Activated CD8-positive, alpha-beta memory T cell treated with anti-CD3 and anti-CD28 coated beads, Interleukin-2, amount 50 U/mL, for 24 hours (primary cell): ENCODE measurements around the gene SORL1.
"Not testable (repeated sequence)": the region's sequence is repeated elsewhere in the genome, so short reads cannot be mapped to it uniquely, and the experiment has no call there.

Experiments used
- DNase-seq: peaks from one replicate; pipeline ENCODE4 v3.0.0-alpha.2; 2020; ENCODE audit errors: extremely low read depth

The SORL1 gene

DNA sequence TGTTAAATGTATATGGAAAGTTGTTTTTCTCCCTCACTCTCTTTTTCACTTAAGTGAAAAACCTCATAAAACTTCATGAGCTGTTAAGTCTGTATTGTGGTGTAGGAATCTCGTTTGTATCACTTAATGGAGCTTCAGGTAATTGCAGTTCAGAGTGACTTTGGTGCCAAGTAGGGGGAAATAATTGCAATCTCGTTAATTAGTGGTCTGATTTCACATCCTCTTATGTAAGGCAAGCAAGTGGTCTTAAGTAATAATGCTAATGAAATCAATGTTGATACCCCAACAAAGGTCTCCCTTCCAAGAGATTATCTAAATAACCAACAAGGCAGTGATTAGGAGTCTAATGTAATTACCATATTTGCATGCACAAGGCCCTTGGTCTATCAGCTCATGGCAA lies 174.9 kb downstream of the SORL1 start:
- no peak for DNase-seq

DNA sequence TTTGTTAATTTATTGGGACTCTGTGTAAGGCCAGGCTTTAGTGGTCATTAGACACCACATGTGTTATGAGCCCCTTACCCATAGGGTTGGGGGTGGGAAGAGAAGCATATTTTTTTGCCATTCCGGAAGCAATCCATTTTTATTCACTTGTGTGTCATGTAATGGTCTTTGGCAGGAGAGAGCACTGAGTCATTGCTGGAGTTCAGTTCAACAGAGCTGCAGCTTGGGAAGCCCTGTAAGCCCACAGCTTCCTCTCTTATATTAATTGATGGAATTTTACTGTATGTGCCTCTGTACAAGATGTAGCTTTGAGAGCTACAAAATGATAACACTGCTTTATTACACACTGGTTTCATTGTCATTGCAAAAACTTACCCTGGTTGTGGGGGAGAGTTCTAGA lies 177.9 kb downstream of the SORL1 start:
- no peak for DNase-seq

DNA sequence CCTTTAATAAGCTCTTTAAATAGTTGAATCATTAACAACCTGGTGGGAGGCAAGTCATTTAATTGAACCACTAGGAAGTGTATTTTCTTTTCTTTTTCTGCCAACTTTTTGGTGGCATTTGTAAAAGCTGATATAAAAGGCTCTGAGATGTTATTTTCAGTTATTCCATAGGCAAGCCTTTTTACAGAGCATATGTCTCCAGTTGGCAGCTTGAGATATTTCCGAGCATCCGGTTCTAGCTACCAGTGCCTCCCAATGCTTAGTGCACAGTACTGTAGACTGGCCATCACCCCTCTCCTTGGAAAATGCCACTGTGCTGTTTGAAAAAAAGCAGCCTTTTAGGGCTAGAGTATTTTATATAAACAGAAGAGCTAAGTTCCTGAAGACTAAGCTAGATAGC lies 179.3 kb downstream of the SORL1 start:
- no peak for DNase-seq

DNA sequence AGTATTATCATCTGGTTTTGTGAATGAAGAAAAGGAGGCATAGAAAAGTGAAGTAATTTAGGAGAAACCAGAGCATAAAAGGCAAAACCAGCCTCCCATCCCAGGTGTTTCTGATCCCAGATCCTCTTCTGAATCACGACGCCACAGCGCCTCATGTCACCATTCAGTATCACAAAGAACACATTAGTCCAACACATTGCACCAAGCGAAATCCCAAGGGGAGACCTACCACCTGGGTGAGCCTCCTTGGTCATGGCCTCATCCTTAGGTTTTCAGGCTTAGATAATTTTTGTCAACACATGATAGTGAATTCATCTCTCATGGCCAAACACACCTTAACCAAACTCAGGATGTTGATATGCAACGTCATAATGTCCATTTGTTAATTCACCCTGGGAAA lies 182.2 kb downstream of the SORL1 start:
- no peak for DNase-seq

DNA sequence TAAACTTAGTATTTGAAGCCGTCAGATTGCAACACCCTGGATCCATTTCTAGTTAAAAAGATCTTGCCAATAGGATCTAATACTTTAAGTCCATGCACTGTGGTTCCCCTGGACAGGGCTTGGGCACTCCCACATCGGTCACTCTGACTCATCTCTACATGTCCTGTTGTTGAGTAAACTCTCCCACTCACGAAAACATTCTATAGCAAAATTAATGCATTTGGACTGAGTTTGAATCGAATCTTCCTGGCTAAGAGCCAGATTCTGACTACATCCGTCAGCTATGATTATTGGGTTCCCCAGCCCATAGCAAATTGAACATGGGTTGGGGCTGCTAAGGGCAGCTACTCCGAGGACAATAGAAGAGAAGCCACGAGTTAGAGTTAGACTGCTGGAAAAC lies 182.8 kb downstream of the SORL1 start:
- DNase-seq, result no peak

DNA sequence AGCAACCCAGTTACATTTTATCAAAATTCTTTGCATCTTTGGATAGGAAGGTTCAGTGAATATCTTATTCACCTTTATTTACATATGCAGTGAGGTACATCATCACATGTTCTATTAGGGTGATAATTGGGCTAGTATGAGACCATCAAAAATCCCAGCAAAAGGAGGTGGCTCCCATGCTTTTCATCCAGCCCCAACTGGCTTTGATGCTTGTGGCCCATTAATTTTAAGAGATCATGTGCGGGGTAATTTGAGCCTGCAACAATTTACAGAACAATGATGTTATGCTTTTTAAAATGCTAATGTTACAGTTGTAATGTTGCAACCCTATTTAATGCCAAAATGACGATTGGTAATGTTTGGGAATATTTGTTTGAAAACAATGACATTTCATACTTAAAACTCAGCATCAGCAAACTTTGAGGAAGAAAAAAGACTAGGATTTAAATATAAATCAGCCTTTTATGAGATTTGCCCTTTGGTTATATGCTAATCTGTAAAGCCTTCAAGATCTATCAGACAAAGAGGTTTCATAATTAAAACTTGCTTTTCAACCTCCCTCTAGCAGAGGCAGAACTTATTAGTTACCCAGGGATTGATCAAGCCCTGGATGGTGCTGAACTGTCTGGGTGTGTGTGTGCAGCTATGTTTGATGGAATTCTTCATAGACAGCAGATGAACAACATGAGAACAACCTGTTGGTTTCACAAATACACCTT lies 184.1 kb downstream of the SORL1 start:
- DNase-seq, result no peak

DNA sequence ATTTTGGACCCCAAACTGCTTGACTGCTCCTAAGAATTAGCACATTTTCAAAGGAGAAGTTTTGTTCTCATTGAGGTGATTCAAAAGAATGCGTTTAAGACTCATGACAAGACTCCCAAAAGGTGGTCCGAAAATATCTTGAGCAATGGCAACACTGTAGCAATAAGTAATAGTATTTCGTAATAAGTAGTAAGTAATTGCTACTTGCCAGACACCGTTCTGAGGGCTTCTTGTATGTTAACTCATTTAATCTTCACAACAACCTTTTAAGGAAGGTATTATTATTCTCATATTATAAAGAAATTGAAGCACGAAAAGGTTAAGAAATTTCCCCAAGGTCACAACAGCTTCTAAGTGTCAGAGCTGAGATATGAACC lies 184.7 kb downstream of the SORL1 start:
- DNase-seq, result no peak

DNA sequence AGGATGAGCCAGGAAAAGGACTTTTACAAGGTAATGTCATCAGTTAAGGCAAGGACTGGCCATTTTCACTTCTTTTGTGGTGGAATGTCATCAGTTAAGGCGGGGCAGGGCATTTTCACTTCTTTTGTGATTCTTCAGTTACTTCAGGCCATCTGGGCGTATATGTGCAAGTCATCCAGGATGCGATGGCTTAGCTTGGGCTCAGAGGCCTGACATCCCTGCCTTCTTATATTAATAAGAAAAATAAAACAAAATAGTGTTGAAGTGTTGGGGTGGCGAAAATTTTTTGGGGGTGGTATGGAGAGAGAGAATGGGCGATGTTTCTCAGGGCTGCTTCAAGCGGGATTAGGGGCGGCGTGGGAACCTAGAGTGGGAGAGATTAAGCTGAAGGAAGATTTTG lies 185.5 kb downstream of the SORL1 start:
- DNase-seq, result not testable (repeated sequence)

DNA sequence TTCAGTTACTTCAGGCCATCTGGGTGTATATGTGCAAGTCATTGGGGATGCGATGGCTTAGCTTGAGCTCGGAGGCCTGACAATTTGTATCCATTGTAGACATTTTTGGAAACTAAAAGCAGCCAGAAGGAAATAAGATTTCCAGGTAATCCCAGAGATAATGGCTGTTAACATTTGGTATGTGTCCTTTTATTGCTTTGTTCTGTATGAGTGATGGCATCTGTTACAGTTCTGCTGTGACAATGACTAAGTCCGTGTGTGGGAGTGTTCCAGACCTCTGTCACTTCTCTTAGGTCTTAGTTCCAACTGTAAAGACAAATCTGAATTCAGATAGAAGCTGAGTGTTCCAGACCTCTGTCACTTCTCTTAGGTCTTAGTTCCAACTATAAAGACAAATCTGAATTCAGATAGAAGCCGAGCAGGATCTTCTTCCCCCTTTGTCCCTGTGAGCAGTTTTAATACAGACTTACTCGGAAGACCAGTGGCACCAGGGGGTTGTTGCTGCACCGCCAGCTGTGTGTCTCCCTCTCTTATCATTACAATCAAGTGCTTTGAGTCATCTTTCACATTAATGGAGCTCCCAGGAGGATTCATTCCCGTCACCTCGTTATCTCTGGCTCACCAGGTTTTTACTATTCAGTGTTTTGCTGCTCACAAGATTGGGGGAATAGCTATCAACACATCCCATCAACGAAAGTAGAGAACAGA lies 191.5 kb downstream of the SORL1 start:
- no peak for DNase-seq

DNA sequence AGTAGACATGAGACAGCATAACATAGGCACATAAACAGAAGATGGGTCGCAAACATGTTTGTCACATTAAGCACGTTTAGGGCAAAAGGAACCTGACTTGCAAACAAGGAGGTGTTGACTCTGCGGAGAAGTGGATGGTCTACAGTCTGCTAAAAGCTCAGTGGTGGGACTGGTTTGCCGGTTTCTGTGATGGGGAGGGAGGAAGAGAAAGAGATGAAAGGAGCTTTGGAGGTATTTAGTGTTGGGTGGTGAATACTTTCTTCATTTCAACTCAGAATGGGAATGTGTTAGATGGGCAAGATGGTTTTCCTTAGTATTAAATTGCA lies 192.0 kb downstream of the SORL1 start:
- DNase-seq, result no peak

DNA sequence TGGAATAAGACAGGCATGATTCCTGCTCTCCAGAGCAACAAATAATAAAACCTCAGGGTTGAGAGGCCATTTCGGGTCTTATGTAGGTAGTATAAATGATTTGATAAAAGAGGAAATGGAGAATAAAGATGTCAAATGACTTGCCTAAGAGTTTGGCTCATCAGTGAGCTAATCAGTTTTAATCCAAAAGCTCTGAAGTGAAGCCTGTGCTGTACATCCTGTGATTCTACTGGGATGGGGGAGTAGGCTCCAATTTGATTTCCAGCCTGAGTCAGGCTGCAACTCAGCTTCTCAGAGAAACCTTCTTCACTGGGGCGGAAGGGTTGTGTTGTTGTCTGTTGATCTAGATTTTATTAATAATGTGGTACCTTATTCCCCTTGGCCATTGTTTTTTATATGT lies 192.9 kb downstream of the SORL1 start:
- DNase-seq, result no peak

DNA sequence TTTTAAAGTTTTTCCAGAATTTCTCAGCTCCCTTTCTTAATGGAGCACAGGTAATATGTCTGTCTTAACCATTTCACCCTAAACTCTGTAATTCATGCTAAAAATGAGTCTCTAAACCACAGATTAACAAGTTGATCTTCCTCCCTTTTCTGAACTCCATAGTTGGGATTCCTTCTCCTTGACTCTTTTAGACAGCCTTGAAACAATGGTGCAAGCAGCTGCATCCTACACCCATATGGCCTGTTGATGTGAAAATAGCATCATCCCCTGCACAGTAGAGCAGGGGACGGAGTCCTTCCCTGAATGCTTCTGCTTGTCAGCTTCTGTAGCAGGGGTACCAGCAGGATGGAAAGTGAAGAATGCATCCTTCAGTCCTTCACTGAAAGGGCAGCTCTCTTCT lies 193.5 kb downstream of the SORL1 start:
- DNase-seq, result no peak

DNA sequence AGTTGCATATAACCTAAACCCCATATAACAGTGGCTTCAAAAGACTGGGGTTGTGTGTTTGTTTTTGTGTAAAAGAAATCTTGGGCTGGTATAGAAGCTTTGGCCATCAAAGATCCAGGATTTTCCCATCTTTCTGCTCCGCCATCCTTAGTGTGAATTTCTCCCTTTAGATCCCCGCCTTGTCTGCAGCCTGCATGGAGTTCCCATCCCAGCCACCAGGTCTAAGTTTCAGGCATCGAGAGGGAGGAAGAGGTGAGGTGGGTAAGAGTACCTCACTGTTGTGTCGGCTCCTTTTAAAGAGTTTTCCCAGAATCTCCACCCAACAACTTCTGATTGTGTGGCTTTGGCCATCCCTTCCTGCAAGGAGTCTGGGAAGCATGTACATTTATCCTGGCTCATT lies 196.2 kb downstream of the SORL1 start:
- no peak for DNase-seq

DNA sequence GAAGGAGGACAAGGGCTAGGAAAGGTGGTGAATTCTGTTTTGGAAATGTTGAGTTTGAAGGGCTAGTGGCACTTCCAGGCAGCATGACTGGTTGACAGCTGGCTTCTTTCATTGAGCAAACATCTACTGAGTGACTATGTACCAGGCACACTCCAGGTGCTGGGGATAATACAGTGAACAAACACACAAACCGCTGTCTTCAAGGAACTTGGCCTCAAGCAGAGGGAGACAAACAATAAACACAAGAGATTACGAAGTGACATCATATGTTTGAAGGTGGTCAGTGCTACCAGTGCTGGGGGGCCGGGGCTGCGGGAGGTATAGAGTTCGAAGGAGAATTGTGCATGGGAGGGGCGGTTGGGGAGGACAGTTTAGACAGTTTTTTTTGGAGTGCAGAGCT lies 197.7 kb downstream of the SORL1 start:
- DNase-seq, result no peak

DNA sequence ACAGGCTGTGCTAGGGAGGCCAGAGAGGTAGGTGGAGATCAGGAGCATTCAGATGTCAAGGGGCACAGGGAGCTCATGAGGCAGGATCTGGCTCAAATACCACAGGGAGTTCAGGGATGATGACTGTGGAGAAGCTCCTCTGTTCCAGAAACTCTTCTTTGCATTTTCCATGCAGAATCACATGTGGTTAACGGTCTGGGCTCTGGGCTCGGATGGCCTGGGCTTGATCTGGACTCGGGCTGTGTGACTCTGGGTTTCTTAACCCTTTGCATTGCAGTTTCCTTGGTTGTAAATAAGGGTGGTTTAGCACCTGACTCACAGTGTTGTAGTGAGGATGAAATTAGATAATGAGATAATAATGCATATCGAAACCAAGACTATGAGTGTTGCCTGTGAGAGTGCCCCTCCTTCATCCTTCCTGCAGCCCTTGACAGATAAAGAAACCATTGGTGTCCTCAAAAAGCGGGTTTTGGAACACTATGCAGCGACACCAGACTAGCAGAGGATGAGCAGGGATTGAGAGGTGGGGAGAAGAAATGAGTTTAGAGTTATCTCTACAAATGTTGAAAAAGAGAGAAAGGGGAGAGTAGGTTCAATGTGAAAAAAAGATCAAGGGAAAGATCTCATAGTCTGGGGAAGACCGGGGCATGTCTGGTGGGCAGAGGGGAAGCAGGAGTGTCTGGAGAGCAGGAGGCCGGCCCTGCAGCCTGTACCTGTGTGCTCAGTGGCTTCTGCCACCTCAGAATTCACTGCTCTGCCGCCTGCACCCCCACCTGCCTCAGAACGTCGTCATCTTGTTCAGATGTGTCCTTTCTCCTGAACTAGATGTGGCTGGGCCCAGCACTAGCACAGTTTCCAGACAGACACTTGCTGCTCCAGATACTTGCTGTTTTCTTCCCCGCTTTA lies 198.5 kb downstream of the SORL1 start:
- no peak for DNase-seq

DNA sequence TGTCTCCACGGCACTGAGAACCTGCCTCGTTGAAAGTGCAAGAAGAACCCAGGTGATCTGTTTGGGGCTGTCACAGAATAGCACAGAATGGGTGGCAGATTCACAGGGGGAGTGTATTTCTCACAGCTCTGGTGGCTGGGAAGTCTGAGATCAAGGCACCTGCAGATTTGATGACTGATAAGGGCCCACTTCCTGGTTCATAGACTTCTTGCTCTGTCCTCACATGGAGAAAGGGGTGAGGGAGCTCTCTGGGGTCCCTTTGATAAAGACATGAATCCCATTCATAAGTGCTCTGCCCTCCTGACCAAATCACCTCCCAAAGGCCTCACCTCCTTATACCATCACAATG lies 199.1 kb downstream of the SORL1 start:
- DNase-seq, result no peak

DNA sequence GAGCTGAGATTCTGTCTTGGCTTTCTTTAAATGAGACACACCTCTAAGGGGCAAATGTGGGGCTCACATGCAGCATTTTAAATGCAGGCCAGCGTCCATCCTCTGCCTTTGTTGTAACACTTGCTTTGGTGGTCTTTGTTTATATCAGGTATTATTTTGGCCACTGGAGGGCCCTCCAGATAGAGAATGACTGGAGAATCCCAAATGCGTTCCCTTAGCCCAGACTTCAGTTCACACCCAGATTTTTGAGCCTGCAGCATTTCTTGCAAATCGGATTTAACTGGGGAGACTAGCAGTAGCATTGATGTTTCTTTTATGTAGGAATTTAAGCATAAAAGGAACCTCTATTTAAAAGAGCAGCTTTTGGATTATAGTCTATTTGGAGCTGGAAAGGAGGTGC lies 200.9 kb downstream of the SORL1 start:
- DNase-seq, result no peak

DNA sequence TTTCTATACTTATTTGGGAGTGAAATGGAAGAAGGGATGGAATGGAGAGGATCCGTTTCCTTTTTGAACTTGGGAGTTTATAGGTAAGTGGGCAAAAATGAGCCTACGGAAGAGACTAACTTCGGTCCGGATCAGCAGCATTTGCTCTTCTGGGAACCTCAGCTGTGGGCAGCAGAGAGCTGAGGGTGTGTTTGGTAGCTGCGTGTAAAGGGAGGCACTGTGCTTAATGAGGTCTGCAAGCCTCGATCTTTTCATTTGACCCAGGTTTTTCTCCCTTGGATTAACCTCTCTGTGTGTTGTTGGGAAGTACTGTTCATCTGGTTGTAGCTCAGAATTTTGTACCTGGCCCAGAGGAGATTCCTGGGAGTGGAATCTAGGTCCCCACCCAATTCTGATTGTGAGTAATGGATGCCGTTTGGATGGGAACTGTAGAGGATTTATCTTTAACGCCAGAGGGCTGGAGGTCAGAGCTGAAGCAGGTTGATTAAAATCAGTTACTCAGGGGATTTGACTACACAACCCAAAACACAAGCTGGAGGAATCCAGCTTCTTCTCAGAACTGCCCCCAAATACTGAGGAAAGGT lies 202.2 kb downstream of the SORL1 start:
- no peak for DNase-seq

DNA sequence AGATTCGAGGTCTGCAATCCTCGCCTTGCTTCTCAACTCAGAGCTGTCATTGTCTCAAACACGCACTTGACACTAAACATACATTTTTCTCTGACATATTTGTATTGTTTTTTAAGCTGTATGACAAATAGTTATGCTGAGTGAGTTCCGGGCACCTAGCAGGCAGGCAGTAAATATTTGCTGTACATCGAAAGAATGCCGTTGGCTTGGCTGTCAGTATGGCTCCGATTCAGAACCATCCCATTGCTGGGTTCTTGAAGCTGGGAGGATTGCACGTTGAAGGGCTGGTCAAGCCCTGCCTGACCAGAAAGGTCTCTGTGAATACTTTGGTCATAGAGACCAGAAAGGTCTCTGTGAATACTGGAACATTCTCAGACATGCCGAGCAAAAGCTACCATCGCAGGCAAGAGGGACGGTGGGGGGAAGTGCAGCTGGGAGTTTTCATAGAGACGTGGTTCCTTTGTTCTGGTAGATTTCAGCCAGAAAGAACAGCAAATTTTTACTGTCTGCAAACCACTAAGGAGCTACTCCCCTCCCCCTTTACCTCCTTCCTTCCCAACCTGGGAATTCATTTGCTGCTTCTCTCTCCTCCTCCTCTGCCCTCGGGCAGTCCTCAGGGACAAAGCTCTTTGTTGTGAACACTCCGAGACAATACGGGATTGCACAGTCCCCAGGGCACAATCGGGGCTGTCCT lies 202.9 kb downstream of the SORL1 start:
- DNase-seq, result no peak

DNA sequence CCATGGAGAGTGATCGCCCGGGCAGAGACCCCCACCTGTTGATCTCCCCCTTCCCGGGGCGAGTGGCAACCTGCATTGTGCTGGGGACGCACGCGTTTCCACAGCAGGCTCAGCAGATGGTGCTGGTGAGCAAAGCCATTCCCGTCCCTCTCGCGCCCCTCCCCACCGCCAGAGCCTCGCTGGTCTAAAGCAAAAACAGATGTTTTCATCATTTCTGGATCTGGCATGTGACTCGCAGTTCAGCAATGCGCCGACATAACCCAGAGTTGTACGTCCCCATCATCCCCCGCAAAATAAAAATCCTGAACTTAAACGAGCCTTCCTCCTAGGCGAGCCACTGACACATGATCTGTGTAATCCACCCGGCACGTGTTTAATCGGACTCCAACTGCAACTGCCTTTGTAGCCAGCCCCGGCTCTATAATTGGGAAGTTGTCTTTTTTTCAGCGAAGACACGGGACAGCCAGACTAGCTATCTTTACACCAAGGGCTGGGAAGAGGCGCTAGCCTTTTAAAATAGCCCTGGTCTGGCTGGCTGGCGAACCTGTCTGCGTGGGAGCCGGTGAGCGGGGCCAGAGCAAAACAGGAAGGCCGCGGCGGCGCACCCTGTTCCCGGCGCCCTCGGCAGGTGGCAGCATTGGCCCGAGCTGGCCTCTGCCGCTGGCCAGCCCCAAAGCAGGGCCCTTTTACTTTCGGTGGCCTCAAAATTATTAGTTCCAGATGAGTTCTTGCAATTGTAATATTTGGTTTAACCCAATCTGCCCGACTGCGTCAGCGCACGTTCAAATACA lies 203.6 kb downstream of the SORL1 start:
- peak; percentile 27 for DNase-seq
